Right lobe of liver (tissue), 4 donors: ENCODE results near the gene ANKS6.

Source experiments
- POLR2A ChIP-seq: fragments of 450-650 bp; IDR thresholded peaks from one replicate; pipeline ENCODE4 v1.6.1; 2017; ENCODE audit warnings: antibody characterized with exemption, mild to moderate bottlenecking
- TF ChIP-seq, protein P1 (sequence below), 4 donors: fragments of 200-600 bp in 3 of 4; fragments of 450-650 bp in 1 of 4; IDR thresholded peaks; one replicate each; pipeline versions ENCODE4 v1.5.1 to v1.8.0; 2016 to 2022; ENCODE audit warnings: antibody characterized with exemption in 4 of 4, mild to moderate bottlenecking in 2 of 4
- donor health status: DM: no; HTN: no; CAD: no.
- donor health status: DM: no; HTN: no; CAD: no.
- donor health status: DM: no; HTN: yes; CAD: no.

DNA sequence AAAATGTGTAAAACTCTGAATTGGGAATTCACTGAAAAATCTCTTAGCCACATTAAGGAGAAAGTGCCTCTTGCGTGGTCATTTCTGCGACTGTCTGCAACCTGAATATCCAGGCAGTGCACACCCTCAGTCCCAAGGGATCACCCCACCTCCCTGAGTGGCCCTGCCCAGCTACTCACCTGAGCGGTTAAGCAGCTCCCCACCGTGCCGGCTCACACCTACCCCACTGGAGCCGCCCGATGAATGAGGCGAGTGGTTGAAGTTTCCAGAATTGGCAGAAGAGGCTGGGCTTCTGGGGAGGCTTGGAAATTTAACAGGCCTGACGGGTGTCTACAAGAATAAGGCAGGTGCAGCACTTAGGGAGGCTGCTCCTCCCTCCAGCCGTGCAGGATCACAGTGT lies 25.6 kb downstream of the ANKS6 start:
- TF ChIP-seq POLR2A = no peak
- TF ChIP-seq, protein P1, sequence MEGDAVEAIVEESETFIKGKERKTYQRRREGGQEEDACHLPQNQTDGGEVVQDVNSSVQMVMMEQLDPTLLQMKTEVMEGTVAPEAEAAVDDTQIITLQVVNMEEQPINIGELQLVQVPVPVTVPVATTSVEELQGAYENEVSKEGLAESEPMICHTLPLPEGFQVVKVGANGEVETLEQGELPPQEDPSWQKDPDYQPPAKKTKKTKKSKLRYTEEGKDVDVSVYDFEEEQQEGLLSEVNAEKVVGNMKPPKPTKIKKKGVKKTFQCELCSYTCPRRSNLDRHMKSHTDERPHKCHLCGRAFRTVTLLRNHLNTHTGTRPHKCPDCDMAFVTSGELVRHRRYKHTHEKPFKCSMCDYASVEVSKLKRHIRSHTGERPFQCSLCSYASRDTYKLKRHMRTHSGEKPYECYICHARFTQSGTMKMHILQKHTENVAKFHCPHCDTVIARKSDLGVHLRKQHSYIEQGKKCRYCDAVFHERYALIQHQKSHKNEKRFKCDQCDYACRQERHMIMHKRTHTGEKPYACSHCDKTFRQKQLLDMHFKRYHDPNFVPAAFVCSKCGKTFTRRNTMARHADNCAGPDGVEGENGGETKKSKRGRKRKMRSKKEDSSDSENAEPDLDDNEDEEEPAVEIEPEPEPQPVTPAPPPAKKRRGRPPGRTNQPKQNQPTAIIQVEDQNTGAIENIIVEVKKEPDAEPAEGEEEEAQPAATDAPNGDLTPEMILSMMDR (IDR thresholded peaks at IDR 0.05) = no peak
